ENCODE results near the gene PLEKHD1. TPM values are rescaled to one million over a fixed set of nuclear protein-coding genes. Genes with fewer than 3 reads are reported as not detected.

Gene PLEKHD1
- total RNA-seq, 1 experiment from 2014 or later, result 0.15 TPM

DNA sequence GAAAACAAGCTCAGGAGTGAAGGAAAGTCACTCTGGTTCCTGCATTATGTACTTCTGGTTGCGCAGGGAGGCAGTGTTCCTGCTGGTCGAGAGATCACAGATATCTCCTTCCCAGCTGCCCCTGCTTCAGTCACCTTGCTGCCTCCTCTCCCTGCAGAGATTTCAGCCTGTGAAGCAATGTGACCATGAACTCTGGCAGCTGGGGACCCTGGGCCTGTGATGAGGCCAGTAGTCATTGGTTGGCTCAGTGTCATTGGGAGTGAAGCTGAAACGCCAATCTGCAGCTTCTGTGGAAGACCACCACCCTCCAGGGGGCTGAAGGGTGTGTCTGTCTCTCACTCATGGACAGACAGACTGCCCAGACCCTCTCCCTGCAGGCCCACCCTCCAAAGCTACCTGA, 45.0 kb downstream of the PLEKHD1 start:
- CTCF ChIA-PET, result no interaction called here
- no peaks in the 10 kb centered on the region for H4K20me1 ChIP-seq (ENCODE audit: low read length)
- H3K9me2 ChIP-seq (replicated peaks; ENCODE audit: low read length), result no peaks in the 10 kb centered on the region
- no peaks in the 10 kb centered on the region for H3F3A ChIP-seq (ENCODE audit: low read length, unreplicated experiment)
- no peak for ATAC-seq
- H3K9ac ChIP-seq (ENCODE audit: low read length), result no peak overlapping the region
- intact Hi-C loops (cut with micrococcal nuclease), result no loop called here
- BruUV-seq (replicated peaks), result no TSS peak
- no peak overlapping the region for H3K4me2 ChIP-seq (ENCODE audit: low read length)
- H3K4me3 ChIP-seq (ENCODE audit: low read length), result no peak overlapping the region
- TF ChIP-seq, protein P1, sequence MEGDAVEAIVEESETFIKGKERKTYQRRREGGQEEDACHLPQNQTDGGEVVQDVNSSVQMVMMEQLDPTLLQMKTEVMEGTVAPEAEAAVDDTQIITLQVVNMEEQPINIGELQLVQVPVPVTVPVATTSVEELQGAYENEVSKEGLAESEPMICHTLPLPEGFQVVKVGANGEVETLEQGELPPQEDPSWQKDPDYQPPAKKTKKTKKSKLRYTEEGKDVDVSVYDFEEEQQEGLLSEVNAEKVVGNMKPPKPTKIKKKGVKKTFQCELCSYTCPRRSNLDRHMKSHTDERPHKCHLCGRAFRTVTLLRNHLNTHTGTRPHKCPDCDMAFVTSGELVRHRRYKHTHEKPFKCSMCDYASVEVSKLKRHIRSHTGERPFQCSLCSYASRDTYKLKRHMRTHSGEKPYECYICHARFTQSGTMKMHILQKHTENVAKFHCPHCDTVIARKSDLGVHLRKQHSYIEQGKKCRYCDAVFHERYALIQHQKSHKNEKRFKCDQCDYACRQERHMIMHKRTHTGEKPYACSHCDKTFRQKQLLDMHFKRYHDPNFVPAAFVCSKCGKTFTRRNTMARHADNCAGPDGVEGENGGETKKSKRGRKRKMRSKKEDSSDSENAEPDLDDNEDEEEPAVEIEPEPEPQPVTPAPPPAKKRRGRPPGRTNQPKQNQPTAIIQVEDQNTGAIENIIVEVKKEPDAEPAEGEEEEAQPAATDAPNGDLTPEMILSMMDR (conservative IDR thresholded peaks at IDR 0.05; ENCODE audit: low read depth, low read length), result no peak
- TF ChIP-seq EZH2phosphoT487 (IDR thresholded peaks at IDR 0.05; ENCODE audit: borderline replicate concordance, low read length), result no peak
- TF ChIP-seq EZH2 (IDR thresholded peaks at IDR 0.05; ENCODE audit: low read length, unreplicated experiment), result no peak
- no peaks in the 10 kb centered on the region for H3K36me3 ChIP-seq (ENCODE audit: low read depth, low read length)
- peaks cover 25% of the 10 kb centered on the region for H3K4me1 ChIP-seq (ENCODE audit: insufficient read depth, low read length)
- H3K9me3 ChIP-seq (ENCODE audit: low read length), result no peaks in the 10 kb centered on the region
- no peak overlapping the region for H3K27ac ChIP-seq (ENCODE audit: low read length)
- H2AFZ ChIP-seq (ENCODE audit: low read length), result no peak overlapping the region
- no peak for DNase-seq
- no peaks in the 10 kb centered on the region for H3K79me2 ChIP-seq (ENCODE audit: low read length)
- peaks cover 34% of the 10 kb centered on the region for H3K27me3 ChIP-seq (ENCODE audit: low read length)
- POLR2A ChIA-PET (ENCODE audit: unreplicated experiment), result no interaction called here

DNA sequence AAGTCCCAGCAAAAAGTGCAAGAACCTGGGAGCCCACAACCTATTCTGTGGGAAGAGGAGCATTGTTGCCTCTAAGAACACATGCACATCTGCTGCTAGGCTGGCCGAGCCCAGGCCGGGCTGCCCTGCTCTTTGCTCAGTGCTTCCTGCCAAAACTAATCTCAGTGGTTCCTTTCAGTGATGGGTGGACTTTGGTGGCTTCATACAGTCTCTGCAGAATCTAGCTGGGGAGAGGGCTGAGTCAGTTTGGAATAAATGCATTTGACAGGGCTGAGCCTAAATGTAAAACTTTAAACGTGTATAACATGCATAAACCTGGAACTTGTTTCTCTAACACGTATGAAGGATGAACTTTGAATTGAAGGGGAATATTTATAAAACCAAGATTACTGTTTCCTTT, 45.6 kb downstream of the PLEKHD1 start:
- Histone ChIP-seq H3K4me3 (ENCODE audit: low read length) (no peak overlapping the region), H3K4me2 (ENCODE audit: low read length) (no peak overlapping the region), H3F3A (ENCODE audit: low read length, unreplicated experiment) (no peaks in the 10 kb centered on the region), H3K9ac (ENCODE audit: low read length) (no peak overlapping the region), H3K79me2 (ENCODE audit: low read length) (no peaks in the 10 kb centered on the region), H3K9me2 (replicated peaks; ENCODE audit: low read length) (no peaks in the 10 kb centered on the region), H4K20me1 (ENCODE audit: low read length) (no peaks in the 10 kb centered on the region), H3K36me3 (ENCODE audit: low read depth, low read length) (no peaks in the 10 kb centered on the region), H3K4me1 (ENCODE audit: insufficient read depth, low read length) (peaks cover 25% of the 10 kb centered on the region), H3K27me3 (ENCODE audit: low read length) (peaks cover 28% of the 10 kb centered on the region), H3K9me3 (ENCODE audit: low read length) (no peaks in the 10 kb centered on the region), H3K27ac (ENCODE audit: low read length) (no peak overlapping the region), H2AFZ (ENCODE audit: low read length) (no peak overlapping the region)
- no peak for DNase-seq
- TF ChIP-seq, protein P1 (conservative IDR thresholded peaks at IDR 0.05; ENCODE audit: low read depth, low read length), result no peak
- no peak for TF ChIP-seq EZH2 (IDR thresholded peaks at IDR 0.05; ENCODE audit: low read length, unreplicated experiment)
- TF ChIP-seq EZH2phosphoT487 (IDR thresholded peaks at IDR 0.05; ENCODE audit: borderline replicate concordance, low read length), result no peak
- POLR2A ChIA-PET (ENCODE audit: unreplicated experiment), result no interaction called here
- intact Hi-C loops (cut with micrococcal nuclease), result no loop called here
- CTCF ChIA-PET, result no interaction called here
- no peak for ATAC-seq
- BruUV-seq (replicated peaks), result no TSS peak

DNA sequence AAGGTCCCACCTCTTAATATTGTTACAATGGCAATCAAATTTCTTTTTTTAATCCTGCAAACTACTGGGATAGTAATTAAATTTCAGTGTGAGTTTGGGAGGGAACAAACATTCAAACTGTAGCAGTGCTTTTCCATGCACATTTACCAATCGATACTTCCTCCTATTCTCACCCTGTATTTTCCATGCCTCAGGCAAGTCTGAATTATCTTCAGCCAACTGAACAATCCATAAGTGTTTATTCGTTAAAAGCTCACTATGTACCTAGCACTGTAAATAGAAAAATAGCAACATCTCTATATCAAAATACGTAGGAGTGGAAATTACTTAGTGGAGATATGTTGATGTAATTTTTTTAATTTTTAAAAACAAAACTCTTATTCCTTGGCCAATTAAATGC, 46.6 kb downstream of the PLEKHD1 start:
- Histone ChIP-seq H4K20me1 (ENCODE audit: low read length) (no peaks in the 10 kb centered on the region), H3K27ac (ENCODE audit: low read length) (no peak overlapping the region), H3K36me3 (ENCODE audit: low read depth, low read length) (no peaks in the 10 kb centered on the region), H3K4me1 (ENCODE audit: insufficient read depth, low read length) (peaks cover 25% of the 10 kb centered on the region), H3K9me2 (replicated peaks; ENCODE audit: low read length) (no peaks in the 10 kb centered on the region), H3K4me3 (ENCODE audit: low read length) (no peak overlapping the region), H2AFZ (ENCODE audit: low read length) (no peak overlapping the region), H3K27me3 (ENCODE audit: low read length) (peaks cover 18% of the 10 kb centered on the region; the same call in 1 of the 2 replicates), H3K9ac (ENCODE audit: low read length) (no peak overlapping the region), H3F3A (ENCODE audit: low read length, unreplicated experiment) (no peaks in the 10 kb centered on the region), H3K9me3 (ENCODE audit: low read length) (no peaks in the 10 kb centered on the region), H3K4me2 (ENCODE audit: low read length) (no peak overlapping the region), H3K79me2 (ENCODE audit: low read length) (no peaks in the 10 kb centered on the region)
- no peak for DNase-seq
- intact Hi-C loops (cut with micrococcal nuclease), result no loop called here
- no peak for ATAC-seq
- ChIA-PET CTCF (no interaction called here), POLR2A (ENCODE audit: unreplicated experiment) (no interaction called here)
- TF ChIP-seq EZH2 (IDR thresholded peaks at IDR 0.05; ENCODE audit: low read length, unreplicated experiment), result no peak
- TF ChIP-seq EZH2phosphoT487 (IDR thresholded peaks at IDR 0.05; ENCODE audit: borderline replicate concordance, low read length), result no peak
- TF ChIP-seq, protein P1 (conservative IDR thresholded peaks at IDR 0.05; ENCODE audit: low read depth, low read length), result no peak
- BruUV-seq (replicated peaks), result no TSS peak

Measured in PC-3 (cell line).